HepG2 (cell line): ENCODE data around the gene MGMT. TPM values are rescaled to one million over a fixed set of nuclear protein-coding genes. Genes with fewer than 3 reads are reported as not detected.

ENCODE experiments used
- ATAC-seq: fragments of 200-7000 bp; cut with Tn5 transposase; 3 replicates; pipeline ENCODE4 v1.9.1; 2020; ENCODE audit warnings: mild to moderate bottlenecking, moderate library complexity
- BruUV-seq: library from RNA; stranded (reverse); fragments of 400-500 nt; replicated peaks from 2 replicates; lab custom pipeline; 2021; lab: Mats Ljungman, UMichigan
- CTCF ChIA-PET: fragments of 300-600 bp; formaldehyde crosslinking; extraction: SDS; loops from one replicate; lab custom pipeline; 2021; ENCODE audit warnings: low total read pairs, inconsistent platforms, low intra/inter-chr PET ratio; lab: Yijun Ruan, JAX
- POLR2A ChIA-PET: fragments of 350-600 bp; sonication (Branson Sonifier 250); formaldehyde crosslinking; loops from one replicate; lab custom pipeline; 2020; ENCODE audit warnings: antibody characterized with exemption, inconsistent platforms; lab: Yijun Ruan, JAX
- DNase-seq: peaks from one replicate; pipeline ENCODE4 v3.0.0-alpha.2; 2015; ENCODE audit warnings: low spot score
- FAIRE-seq: peaks from 3 replicates; lab custom pipeline; 2011; peaks lifted over from hg19 to GRCh38; lab: Jason Lieb, UNC
- H2AFZ ChIP-seq: one replicate; pipeline ENCODE4 v1.6.1; 2011; ENCODE audit warnings: low read length, inconsistent platforms
- H3K27ac ChIP-seq: fragments of 300-600 bp; 3 replicates; pipeline ENCODE4 v1.8.0; 2011; ENCODE audit warnings: mixed run types, mild to moderate bottlenecking, mixed read lengths, low read length, inconsistent platforms; ENCODE audit not compliant: insufficient read depth; ENCODE audit errors: extremely low read length
- H3K27me3 ChIP-seq, 2 experiments: fragments of 200-600 bp in 1 of 2; 2 replicates in 1 of 2; 3 replicates in 1 of 2; pipeline versions ENCODE4 v1.6.0 to v1.8.0; 2011; ENCODE audit warnings: low read length in 2 of 2, mild to moderate bottlenecking in 2 of 2, moderate library complexity in 2 of 2, inconsistent platforms in 1 of 2; ENCODE audit not compliant: insufficient read depth in 2 of 2, control insufficient read depth in 1 of 2
- H3K36me3 ChIP-seq, 2 experiments: fragments of 200-600 bp in 1 of 2; replicated peaks in 1 of 2; 2 replicates in 1 of 2; 3 replicates in 1 of 2; pipeline versions ENCODE4 v1.5.1 to v1.8.0; 2011; ENCODE audit warnings: low read length in 2 of 2, inconsistent platforms in 1 of 2; ENCODE audit not compliant: insufficient read depth in 2 of 2, control insufficient read depth in 1 of 2
- H3K4me1 ChIP-seq: 2 replicates; pipeline ENCODE4 v1.5.1; 2012; ENCODE audit warnings: low read length, inconsistent platforms; ENCODE audit not compliant: insufficient read depth
- H3K4me2 ChIP-seq: 2 replicates; pipeline ENCODE4 v1.6.0; 2011; ENCODE audit warnings: low read depth, low read length, inconsistent platforms
- H3K4me3 ChIP-seq, 3 experiments: fragments of 200-600 bp in 1 of 3; sonication (generic), shearing (Covaris generic) in 1 of 3; replicated peaks in 1 of 3; 2 replicates each; pipeline ENCODE4 v1.5.1; 2011 to 2016; ENCODE audit warnings: low read length in 3 of 3, inconsistent platforms in 2 of 3, low read depth in 2 of 3, mild to moderate bottlenecking in 2 of 3, control low read depth in 1 of 3, mixed read lengths in 1 of 3; ENCODE audit not compliant: insufficient read depth in 1 of 3
- H3K79me2 ChIP-seq: one replicate; pipeline ENCODE4 v1.6.1; 2011; ENCODE audit warnings: low read length, inconsistent platforms; ENCODE audit not compliant: insufficient read depth
- H3K9ac ChIP-seq: 2 replicates; pipeline ENCODE4 v1.6.0; 2011; ENCODE audit warnings: mild to moderate bottlenecking, low read depth, low read length, inconsistent platforms; ENCODE audit not compliant: insufficient read depth
- H3K9me3 ChIP-seq: 2 replicates; pipeline ENCODE4 v1.5.1; 2012; ENCODE audit warnings: mild to moderate bottlenecking, low read length
- H4K20me1 ChIP-seq: 2 replicates; pipeline ENCODE4 v1.6.0; 2011; ENCODE audit warnings: inconsistent platforms, mild to moderate bottlenecking, low read length, moderate library complexity; ENCODE audit not compliant: insufficient read depth
- AGO1 ChIP-seq: fragments of 200-400 bp; formaldehyde crosslinking; IDR thresholded peaks from 2 replicates; pipeline ENCODE4 v1.6.1; 2017; ENCODE audit warnings: mild to moderate bottlenecking, low read depth, low read length, moderate library complexity; ENCODE audit not compliant: poor library complexity, severe bottlenecking
- ATRX ChIP-seq: sonication (generic); formaldehyde crosslinking; IDR thresholded peaks from 2 replicates; pipeline ENCODE4 v1.4.0; 2020; ENCODE audit warnings: missing genetic modification reagents, borderline replicate concordance
- HCFC1 ChIP-seq: fragments of 150-350 bp; IDR thresholded peaks from 2 replicates; pipeline ENCODE4 v1.6.1; 2014; ENCODE audit warnings: low read depth, low read length
- HDAC1 ChIP-seq: sonication (generic); formaldehyde crosslinking; IDR thresholded peaks from 2 replicates; pipeline ENCODE4 v1.5.1; 2020; ENCODE audit warnings: mild to moderate bottlenecking, missing genetic modification reagents
- HOXD1 ChIP-seq: sonication (generic); formaldehyde crosslinking; IDR thresholded peaks from 2 replicates; pipeline ENCODE4 v1.5.0; 2020; ENCODE audit warnings: missing genetic modification reagents
- RFXANK ChIP-seq: IDR thresholded peaks from 2 replicates; pipeline ENCODE4 v1.6.1; 2016
- SIX1 ChIP-seq: sonication (generic); formaldehyde crosslinking; IDR thresholded peaks from 2 replicates; pipeline ENCODE4 v1.4.0; 2020; ENCODE audit warnings: missing genetic modification reagents, borderline replicate concordance
- ZNF761 ChIP-seq: sonication (generic); formaldehyde crosslinking; conservative IDR thresholded peaks from 2 replicates; pipeline ENCODE4 v1.4.0; 2020; ENCODE audit warnings: mild to moderate bottlenecking, missing genetic modification reagents
- WGBS: methylation state at CpG from one replicate; pipeline ENCODE4 v1.1.6; 2017; ENCODE audit warnings: low lambda C conversion rate; 5-methylcytosine and 5-hydroxymethylcytosine counted together
- in situ Hi-C: cut with HindIII; loops from 2 replicates; pipeline ENCODE4 v1.10.0; 2017; ENCODE audit warnings: low pct_unique_long_range_greater_than_20kb; ENCODE audit not compliant: extremely low pct_ligation_motif_present
- intact Hi-C: fragments of 100-400 bp; cut with micrococcal nuclease; formaldehyde crosslinking; loops from one replicate; pipeline ENCODE4 v1.10.0; 2022; ENCODE audit not compliant: unreplicated experiment
- polyA plus RNA-seq, 8 experiments: library from polyadenylated mRNA; depleted of rRNA in 3 of 8; stranded (reverse) in 7 of 8; unstranded in 1 of 8; fragments of >200 nt; fragmentation: Illumina TruSeq in 4 of 8; extraction: Trizol in 4 of 8; gene quantifications; 2 replicates each; pipeline versions ENCODE4 v1.2.1 to v1.2.3, GENCODE V29; 2011 to 2016; ENCODE audit warnings: low read depth in 4 of 8, missing spikeins in 1 of 8, mixed read lengths in 1 of 8; ENCODE audit not compliant: insufficient read depth in 1 of 8
- total RNA-seq, 5 experiments: library from RNA; depleted of rRNA; stranded (reverse); fragments of >200 nt; fragmentation: Illumina TruSeq; extraction: Trizol; gene quantifications; 2 replicates each; pipeline ENCODE4 v1.2.3, GENCODE V29; 2016; ENCODE audit warnings: low read depth in 1 of 5
- TF ChIP-seq, protein P1 (sequence below): sonication (generic); formaldehyde crosslinking; IDR thresholded peaks from 2 replicates; pipeline ENCODE4 v1.5.0; 2020; ENCODE audit warnings: mild to moderate bottlenecking, missing genetic modification reagents, borderline replicate concordance

The MGMT gene
- total and polyA plus RNA-seq, 2 of the 13 experiments (the other 11 are each of a cell fraction or from before 2014, with no cell fraction given) = 12.0 to 19.5 TPM

- no peaks in the 10 kb centered on the region for H3K79me2 ChIP-seq
- FAIRE-seq = no peak
- in situ Hi-C loops = no loop called here
- ATAC-seq = no peak
- TF ChIP-seq SIX1 (CRISPR knock-in tag) = no peak
- no peak for TF ChIP-seq ATRX (CRISPR knock-in tag)
- TF ChIP-seq RFXANK (CRISPR knock-in tag) = no peak
- no peak for TF ChIP-seq HDAC1 (CRISPR knock-in tag)
- TF ChIP-seq AGO1 = no peak
- TF ChIP-seq HCFC1 = no peak
- no peak for TF ChIP-seq HOXD1
- TF ChIP-seq, protein P1, sequence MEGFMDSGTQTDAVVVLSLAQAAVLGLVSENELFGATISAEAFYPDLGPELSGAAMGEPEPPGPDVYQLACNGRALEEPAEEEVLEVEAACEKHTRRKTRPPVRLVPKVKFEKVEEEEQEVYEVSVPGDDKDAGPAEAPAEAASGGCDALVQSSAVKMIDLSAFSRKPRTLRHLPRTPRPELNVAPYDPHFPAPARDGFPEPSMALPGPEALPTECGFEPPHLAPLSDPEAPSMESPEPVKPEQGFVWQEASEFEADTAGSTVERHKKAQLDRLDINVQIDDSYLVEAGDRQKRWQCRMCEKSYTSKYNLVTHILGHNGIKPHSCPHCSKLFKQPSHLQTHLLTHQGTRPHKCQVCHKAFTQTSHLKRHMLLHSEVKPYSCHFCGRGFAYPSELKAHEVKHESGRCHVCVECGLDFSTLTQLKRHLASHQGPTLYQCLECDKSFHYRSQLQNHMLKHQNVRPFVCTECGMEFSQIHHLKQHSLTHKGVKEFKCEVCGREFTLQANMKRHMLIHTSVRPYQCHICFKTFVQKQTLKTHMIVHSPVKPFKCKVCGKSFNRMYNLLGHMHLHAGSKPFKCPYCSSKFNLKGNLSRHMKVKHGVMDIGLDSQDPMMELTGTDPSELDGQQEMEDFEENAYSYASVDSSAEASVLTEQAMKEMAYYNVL (CRISPR knock-in tag) = no peak
- TF ChIP-seq ZNF761 (CRISPR knock-in tag) = no peak
- TF ChIP-seq, all 625 proteins: peak for 0
- Histone ChIP-seq H3K4me2 (no peak overlapping the region), H4K20me1 (no peaks in the 10 kb centered on the region), H2AFZ (no peak overlapping the region), H3K27me3 (no peaks in the 10 kb centered on the region), H3K4me1 (no peaks in the 10 kb centered on the region), H3K9me3 (peaks cover 11% of the 10 kb centered on the region; the same call in 1 of the 2 replicates), H3K27ac (no peak overlapping the region), H3K36me3 (no peaks in the 10 kb centered on the region), H3K9ac (no peak overlapping the region), H3K4me3 (no peak overlapping the region)
- intact Hi-C loops = no loop called here
- POLR2A ChIA-PET = no interaction called here
- CTCF ChIA-PET = no interaction called here
- BruUV-seq = no TSS peak
- DNase-seq = no peak
- WGBS = 79% methylated on average over 11 of the region's 11 CpGs
Measured at GRCh38 chr10:129624526-129624925, 157.5 kb downstream of the MGMT start.
